ENCODE measurements around the gene LCE1B. TPM values are rescaled to one million over a fixed set of nuclear protein-coding genes. Genes with fewer than 3 reads are reported as not detected.

Gene LCE1B
- total RNA-seq, 1 experiment from 2014 or later = not detected

- Mint-ChIP-seq H3K4me1 (no peaks in the 10 kb centered on the region), H3K36me3 (ENCODE audit: insufficient read depth in 1 of 3, low read depth in 3 of 3) (peaks cover 5 to 30% (median 7%) of the 10 kb centered on the region in 3 experiments; a peak in 4 of 7 replicates), H3K9me3 (peaks cover 88 to 90% of the 10 kb centered on the region in 2 experiments), H3K27ac (no peak within 1 kb of the TSS), H3K27me3 (ENCODE audit: low read depth) (no peaks in the 10 kb centered on the region; the same call in 1 of the 2 replicates), H3K4me3 (no peak within 1 kb of the TSS)
- no peak within 1 kb of the TSS for H3K14ac ChIP-seq (ENCODE audit: insufficient read depth, low read length)
- H3K79me2 ChIP-seq (ENCODE audit: insufficient read depth, low read length) = no peaks in the 10 kb centered on the region
- no peak within 1 kb of the TSS for H2BK120ac ChIP-seq (ENCODE audit: low read depth, low read length, poor library complexity, severe bottlenecking)
- no peak within 1 kb of the TSS for H3K27ac ChIP-seq (ENCODE audit: insufficient read length, low read depth, low read length)
- H4K5ac ChIP-seq (ENCODE audit: insufficient read length, low read depth, low read length) = no peak within 1 kb of the TSS
- H4K20me1 ChIP-seq (ENCODE audit: control insufficient read depth, insufficient read depth, insufficient read length) = no peaks in the 10 kb centered on the region
- no peak within 1 kb of the TSS for H2BK12ac ChIP-seq (ENCODE audit: insufficient read length, low read depth, low read length)
- no peak within 1 kb of the TSS for H2AFZ ChIP-seq (ENCODE audit: low read length)
- no peaks in the 10 kb centered on the region for H3K23me2 ChIP-seq (ENCODE audit: insufficient read length, low read depth, low read length, poor library complexity, severe bottlenecking)
- H2BK20ac ChIP-seq (ENCODE audit: low read depth, low read length, poor library complexity, severe bottlenecking) = no peak within 1 kb of the TSS
- no peak within 1 kb of the TSS for H2BK15ac ChIP-seq (ENCODE audit: low read depth, low read length)
- no peak within 1 kb of the TSS for H2AK5ac ChIP-seq (ENCODE audit: insufficient read length, low read length)
- no peak within 1 kb of the TSS for H3K18ac ChIP-seq (ENCODE audit: insufficient read length, low read depth, low read length)
- H3K9ac ChIP-seq (ENCODE audit: extremely low read depth, insufficient read length, low read length) = no peak within 1 kb of the TSS
- peaks cover 65% of the 10 kb centered on the region for H3K9me3 ChIP-seq (ENCODE audit: control insufficient read depth, low read depth, low read length)
- H3K23ac ChIP-seq (ENCODE audit: insufficient read length, low read depth, low read length) = no peak within 1 kb of the TSS
- no peaks in the 10 kb centered on the region for H3K4me1 ChIP-seq (ENCODE audit: insufficient read depth, low read length)
- DNase-seq = no peak
- no peaks in the 10 kb centered on the region for H3K27me3 ChIP-seq (ENCODE audit: insufficient read depth, low read length)
- WGBS (ENCODE audit: extremely low coverage, insufficient read length, low lambda C conversion rate) = no CpG with 5 or more reads among the region's 2 CpGs
- H3K4ac ChIP-seq (ENCODE audit: low read depth, low read length) = no peak within 1 kb of the TSS
- H3K79me1 ChIP-seq (ENCODE audit: insufficient read depth, low read depth, low read length, poor library complexity, severe bottlenecking) = no peaks in the 10 kb centered on the region
- no peak within 1 kb of the TSS for H3K4me2 ChIP-seq (ENCODE audit: insufficient read depth, insufficient read length, low read length)
- H3T11ph ChIP-seq (ENCODE audit: low read length) = no peak within 1 kb of the TSS
- H2BK5ac ChIP-seq (ENCODE audit: insufficient read length, low read length) = no peak within 1 kb of the TSS
- H4K8ac ChIP-seq (replicated peaks; ENCODE audit: insufficient read length, low read depth, low read length) = no peak within 1 kb of the TSS
- H4K91ac ChIP-seq (ENCODE audit: insufficient read length, low read depth, low read length) = no peak within 1 kb of the TSS
- TF ChIP-seq CTCF (conservative IDR thresholded peaks at IDR 0.05) = no peak
- no peak within 1 kb of the TSS for H3K56ac ChIP-seq (ENCODE audit: insufficient read length, low read depth, low read length)
Observed at GRCh38 chr1:152786077-152786476, 25.7 kb upstream of the LCE1B start, which contains the start of gene LCE1E. TSS of gene LCE1E (plus strand) at chr1:152786257. CDS start at chr1:152787300, 1,043 bp downstream.
